ENCODE results near the gene IFNGR2. TPM values are rescaled to one million over a fixed set of nuclear protein-coding genes. Genes with fewer than 3 reads are reported as not detected.

The IFNGR2 gene
- total and polyA plus RNA-seq, 2 of the 8 experiments (the other 6 are each of a cell fraction or from before 2014, with no cell fraction given) = 36.0 to 46.4 TPM

DNA sequence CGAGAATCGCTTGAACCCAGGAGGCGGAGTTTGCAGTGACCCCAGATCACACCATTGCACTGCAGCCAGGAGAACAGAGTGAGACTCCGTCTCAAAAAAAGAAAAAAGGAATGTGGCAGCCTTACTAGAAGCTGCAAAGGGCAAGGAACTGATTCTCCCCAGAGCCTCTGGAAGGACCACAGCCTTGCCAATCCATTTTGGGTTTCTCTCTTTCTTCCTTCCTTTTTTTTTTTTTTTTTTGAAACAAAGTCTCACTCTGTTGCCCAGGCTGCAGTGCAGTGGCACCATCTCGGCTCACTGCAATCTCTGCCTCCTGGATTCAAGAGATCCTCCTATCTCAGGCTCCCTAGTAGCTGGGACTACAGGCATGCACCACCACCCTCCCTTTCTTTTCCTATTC, 9.9 kb upstream of the IFNGR2 start:
- Histone ChIP-seq H2BK120ac (replicated peaks; ENCODE audit: low read depth, low read length) (no peak overlapping the region), H3K4me2 (ENCODE audit: insufficient read depth in 1 of 2, low read depth in 2 of 2, low read length in 2 of 2) (no peak overlapping the region), H3K9ac (replicated peaks in 1 of 4; ENCODE audit: extremely low read depth in 1 of 4, low read depth in 3 of 4, low read length in 3 of 4) (no peak overlapping the region), H3K79me1 (ENCODE audit: low read depth, low read length) (no peaks in the 10 kb centered on the region), H4K5ac (ENCODE audit: insufficient read length, low read depth, low read length) (no peak overlapping the region), H3K4me1 (replicated peaks in 1 of 4; ENCODE audit: control insufficient read depth in 3 of 4, insufficient read depth in 4 of 4, low read length in 3 of 4) (0 out of 7 replicates have a peak, but pooled peaks cover 0 to 2% (median 0%) of the 10 kb centered on the region in 4 experiments), H3K56ac (replicated peaks; ENCODE audit: insufficient read length, low read depth, low read length) (no peak overlapping the region), H2AFZ (ENCODE audit: low read length) (no peak overlapping the region), H3K23ac (ENCODE audit: insufficient read length) (no peak overlapping the region), H4K8ac (ENCODE audit: extremely low read depth, insufficient read depth, low read length) (no peak overlapping the region), H3K36me3 (ENCODE audit: control insufficient read depth in 2 of 4, insufficient read depth in 4 of 4, low read length in 3 of 4) (no peaks in the 10 kb centered on the region), H2AK5ac (ENCODE audit: low read depth, low read length) (no peak overlapping the region), H2BK12ac (ENCODE audit: low read depth, low read length) (no peak overlapping the region), H3K23me2 (ENCODE audit: low read depth, low read length) (no peaks in the 10 kb centered on the region; the same call in 1 of the 2 replicates), H4K20me1 (replicated peaks in 1 of 2; ENCODE audit: control insufficient read depth in 1 of 2, insufficient read depth in 2 of 2, low read length in 2 of 2) (no peaks in the 10 kb centered on the region), H3K18ac (ENCODE audit: extremely low read depth, low read length) (no peak overlapping the region), H2BK20ac (ENCODE audit: low read length) (no peak overlapping the region), H3K4ac (replicated peaks; ENCODE audit: insufficient read length, low read depth, low read length) (no peak overlapping the region), H3K14ac (ENCODE audit: insufficient read length) (no peak overlapping the region), H3K4me3 (ENCODE audit: extremely low read depth in 1 of 4, insufficient read depth in 2 of 4, low read depth in 3 of 4, low read length in 4 of 4) (no peak overlapping the region), H3K79me2 (ENCODE audit: control insufficient read depth in 1 of 2, insufficient read depth in 2 of 2, low read length in 2 of 2) (no peaks in the 10 kb centered on the region), H4K91ac (replicated peaks; ENCODE audit: insufficient read length, low read length) (no peak overlapping the region), H2BK15ac (ENCODE audit: low read length) (no peak overlapping the region), H2BK5ac (ENCODE audit: low read depth, low read length) (no peak overlapping the region), H3K9me3 (ENCODE audit: insufficient read depth in 2 of 2, low read depth in 1 of 2, low read length in 1 of 2) (no peaks in the 10 kb centered on the region), H3K27me3 (replicated peaks in 1 of 4; ENCODE audit: control insufficient read depth in 3 of 4, extremely low read depth in 1 of 4, insufficient read depth in 3 of 4, low read length in 3 of 4) (no peaks in the 10 kb centered on the region; a peak in 1 of 7 replicates), H3K27ac (ENCODE audit: low read depth, low read length) (no peak overlapping the region)
- TF ChIP-seq ZNF274 (IDR thresholded peaks at IDR 0.05; ENCODE audit: borderline replicate concordance, extremely low read depth, low read length) (no peak), CHD2 (IDR thresholded peaks at IDR 0.05; ENCODE audit: low read length) (no peak), KDM5A (IDR thresholded peaks at IDR 0.05; ENCODE audit: low read length) (no peak), EGR1 (IDR thresholded peaks at IDR 0.05; ENCODE audit: borderline replicate concordance, low read depth, low read length) (no peak), HDAC2 (IDR thresholded peaks at IDR 0.05; ENCODE audit: borderline replicate concordance in 1 of 2, low read depth in 2 of 2, low read length in 2 of 2) (no peak), RFX5 (IDR thresholded peaks at IDR 0.05; ENCODE audit: borderline replicate concordance, low read depth, low read length) (no peak), JUND (IDR thresholded peaks at IDR 0.05; ENCODE audit: low read length) (no peak), SIRT6 (IDR thresholded peaks at IDR 0.05; ENCODE audit: low read length) (no peak), KDM4A (IDR thresholded peaks at IDR 0.05; ENCODE audit: low read depth, low read length, severe bottlenecking) (no peak), MAFK (IDR thresholded peaks at IDR 0.05; ENCODE audit: low read depth, low read length) (no peak), CTBP2 (IDR thresholded peaks at IDR 0.05; ENCODE audit: borderline replicate concordance, insufficient read depth, insufficient read length, low read length) (no peak), CREB1 (IDR thresholded peaks at IDR 0.05) (no peak)
- FAIRE-seq (no peak), DNase-seq (ENCODE audit: low read depth in 1 of 2, low spot score in 2 of 2) (no peak)
- CTCF ChIA-PET (ENCODE audit: partially characterized antibody) = interaction anchor here (0.7 kb wide), 1 partner anchor 1628 kb away, joined by 3 read pairs; no protein-coding TSS in a partner anchor
- POLR2A ChIA-PET (ENCODE audit: partially characterized antibody) = interaction anchor here (1.4 kb wide), 1 partner anchor 9 kb away, joined by 3 read pairs; the partner anchor contains the start of gene IFNGR2
- 91% methylated on average over 5 of the region's 5 CpGs; no CpG with 5 or more reads in 1 of the 2 experiments for WGBS, 2 experiments (ENCODE audit: extremely low coverage in 1 of 2, insufficient coverage in 1 of 2, insufficient read length in 1 of 2, insufficient replicate concordance in 2 of 2, low coverage in 1 of 2, low lambda C conversion rate in 2 of 2, missing lambda C conversion rate in 1 of 2)
